ENCODE measurements around the gene VN1R5.
A peak's percentile ranks its signal among the peaks of the same experiment; 100 is the strongest.
"Not testable (repeated sequence)": the region's sequence is repeated elsewhere in the genome, so short reads cannot be mapped to it uniquely, and the experiment has no call there.

Gene VN1R5

DNA sequence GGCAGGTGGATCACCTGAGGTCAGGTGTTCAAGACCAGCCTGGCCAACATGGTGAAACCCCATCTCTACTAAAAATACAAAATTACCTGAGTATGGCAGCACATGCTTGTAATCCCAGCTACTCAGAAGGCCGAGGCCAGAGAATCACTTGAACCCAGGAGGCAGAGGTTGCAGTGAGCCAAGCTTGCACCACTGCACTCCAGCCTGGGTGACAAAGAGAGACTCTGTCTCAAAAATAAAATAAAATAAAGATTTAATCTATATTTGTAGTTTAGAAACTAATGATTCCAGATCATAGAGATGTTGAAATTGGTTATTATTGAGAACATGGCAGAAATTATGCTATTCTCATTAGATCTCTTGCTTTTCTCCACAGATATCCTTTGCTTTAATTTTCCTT lies at the start of gene VN1R5:
Gene VN1R5 (plus strand): TSS at position 301 of the 400 bp plus-strand sequence.
- DNase-seq (ENCODE audit: low read depth), result not testable (repeated sequence)

DNA sequence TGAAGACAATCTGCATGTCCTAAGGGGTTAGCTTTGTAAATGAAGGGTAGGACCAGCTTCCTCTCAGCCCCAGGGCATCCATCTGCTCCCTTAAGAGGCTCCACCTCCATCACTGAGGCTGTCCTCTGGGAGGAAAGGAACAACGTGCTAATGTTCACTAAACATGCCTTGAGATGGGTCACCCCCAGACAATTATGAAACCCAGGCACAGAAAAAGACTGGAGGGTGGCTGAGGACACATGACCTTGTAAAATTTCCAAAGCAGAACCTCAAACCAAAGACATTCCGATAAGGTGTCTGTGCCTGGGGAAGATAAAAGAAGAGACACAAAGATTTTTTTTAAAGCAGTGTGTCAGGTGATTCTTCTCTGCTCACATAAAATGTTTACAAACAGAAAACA lies 46.5 kb upstream of the VN1R5 start:
- TF ChIP-seq, protein P1, sequence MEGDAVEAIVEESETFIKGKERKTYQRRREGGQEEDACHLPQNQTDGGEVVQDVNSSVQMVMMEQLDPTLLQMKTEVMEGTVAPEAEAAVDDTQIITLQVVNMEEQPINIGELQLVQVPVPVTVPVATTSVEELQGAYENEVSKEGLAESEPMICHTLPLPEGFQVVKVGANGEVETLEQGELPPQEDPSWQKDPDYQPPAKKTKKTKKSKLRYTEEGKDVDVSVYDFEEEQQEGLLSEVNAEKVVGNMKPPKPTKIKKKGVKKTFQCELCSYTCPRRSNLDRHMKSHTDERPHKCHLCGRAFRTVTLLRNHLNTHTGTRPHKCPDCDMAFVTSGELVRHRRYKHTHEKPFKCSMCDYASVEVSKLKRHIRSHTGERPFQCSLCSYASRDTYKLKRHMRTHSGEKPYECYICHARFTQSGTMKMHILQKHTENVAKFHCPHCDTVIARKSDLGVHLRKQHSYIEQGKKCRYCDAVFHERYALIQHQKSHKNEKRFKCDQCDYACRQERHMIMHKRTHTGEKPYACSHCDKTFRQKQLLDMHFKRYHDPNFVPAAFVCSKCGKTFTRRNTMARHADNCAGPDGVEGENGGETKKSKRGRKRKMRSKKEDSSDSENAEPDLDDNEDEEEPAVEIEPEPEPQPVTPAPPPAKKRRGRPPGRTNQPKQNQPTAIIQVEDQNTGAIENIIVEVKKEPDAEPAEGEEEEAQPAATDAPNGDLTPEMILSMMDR (conservative IDR thresholded peaks at IDR 0.05; ENCODE audit: low read depth, low read length), result no peak
- H3K4me3 ChIP-seq (ENCODE audit: low read depth, low read length), result peak overlapping the region; percentile 91
- DNase-seq (ENCODE audit: low read depth), result peak; percentile 14

More for the DNA sequence above, at the start of gene VN1R5:
- H3K4me3 ChIP-seq (ENCODE audit: low read depth, low read length), result not testable (repeated sequence)

DNA sequence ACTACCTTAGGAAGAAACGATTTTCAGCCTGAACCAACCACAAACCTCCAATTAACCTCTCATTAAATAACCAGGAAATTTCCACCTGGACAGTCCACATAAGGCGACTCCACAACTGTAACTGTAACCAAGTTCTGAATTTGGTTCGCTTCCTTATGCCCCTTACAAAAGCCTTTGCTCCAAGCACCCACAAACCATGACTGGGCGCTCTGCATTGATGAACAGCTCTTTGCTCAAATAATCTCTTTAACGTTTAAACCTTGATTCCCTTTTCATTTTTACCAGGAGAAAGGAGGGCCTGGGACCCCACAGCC lies 45.9 kb upstream of the VN1R5 start:
- peak; percentile 22 for DNase-seq (ENCODE audit: low read depth)
- H3K4me3 ChIP-seq (ENCODE audit: low read depth, low read length), result peak overlapping the region; percentile 91
- TF ChIP-seq, protein P1 (conservative IDR thresholded peaks at IDR 0.05; ENCODE audit: low read depth, low read length), result no peak

DNA sequence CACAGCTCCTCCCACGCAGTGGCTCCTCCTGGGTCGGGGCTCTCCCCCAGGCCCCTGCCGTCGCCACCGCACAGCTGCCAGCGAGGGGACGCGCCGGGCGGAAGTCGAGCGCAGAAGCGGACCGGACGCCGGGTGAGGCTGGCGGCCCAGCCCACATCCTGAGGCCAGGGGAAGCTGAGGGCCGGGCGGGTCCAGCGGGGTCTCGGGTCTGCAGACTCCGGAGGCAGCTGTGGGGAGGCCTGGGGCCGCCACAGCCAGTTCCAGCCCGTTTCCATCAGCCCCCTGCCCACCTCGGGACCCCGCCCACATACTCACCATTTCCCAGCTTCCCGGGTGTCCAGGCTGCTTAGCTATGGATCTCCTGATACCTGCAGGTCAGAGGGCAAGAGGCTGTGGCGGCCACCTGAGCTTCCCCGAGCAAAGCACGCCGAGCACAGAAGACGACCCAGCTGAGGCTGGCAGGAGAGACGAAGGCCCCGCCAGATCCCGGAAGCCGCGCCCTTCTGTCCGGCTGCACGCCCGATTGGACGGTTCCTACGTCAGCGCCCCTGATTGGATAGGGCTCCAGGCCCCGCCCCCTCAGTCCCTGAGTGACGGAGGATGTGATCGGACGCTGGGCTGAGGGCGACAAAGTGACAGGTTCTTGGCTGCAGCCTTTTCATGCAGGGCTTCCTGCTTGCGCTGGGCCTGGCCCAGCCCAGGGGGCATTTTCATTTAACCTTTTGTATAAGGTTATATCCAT lies 45.3 kb upstream of the VN1R5 start:
- TF ChIP-seq, protein P1 (conservative IDR thresholded peaks at IDR 0.05; ENCODE audit: low read depth, low read length), result no peak
- peak overlapping the region; percentile 91 for H3K4me3 ChIP-seq (ENCODE audit: low read depth, low read length)
- DNase-seq (ENCODE audit: low read depth), result peak; percentile 89

DNA sequence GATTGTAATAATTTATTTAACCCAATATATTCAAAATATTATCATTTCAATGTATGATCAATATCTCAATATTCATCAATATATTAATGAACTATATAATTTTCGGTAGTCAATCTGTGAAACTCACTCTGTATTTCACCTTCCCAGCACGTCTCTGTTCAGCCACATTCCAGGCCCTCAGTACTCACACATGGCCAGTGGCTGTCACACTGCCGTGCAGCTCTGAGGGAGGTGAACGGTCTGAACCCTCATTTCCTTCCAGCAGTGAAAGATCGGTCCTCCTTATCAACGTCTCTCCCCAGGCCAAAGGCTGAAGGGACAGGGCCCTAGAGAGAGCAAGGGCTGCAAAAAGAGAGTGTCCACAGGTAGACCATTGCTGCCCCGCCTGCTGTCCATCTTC lies 44.5 kb upstream of the VN1R5 start:
- TF ChIP-seq, protein P1 (conservative IDR thresholded peaks at IDR 0.05; ENCODE audit: low read depth, low read length), result no peak
- no peak for DNase-seq (ENCODE audit: low read depth)
- no peak overlapping the region for H3K4me3 ChIP-seq (ENCODE audit: low read depth, low read length)

DNA sequence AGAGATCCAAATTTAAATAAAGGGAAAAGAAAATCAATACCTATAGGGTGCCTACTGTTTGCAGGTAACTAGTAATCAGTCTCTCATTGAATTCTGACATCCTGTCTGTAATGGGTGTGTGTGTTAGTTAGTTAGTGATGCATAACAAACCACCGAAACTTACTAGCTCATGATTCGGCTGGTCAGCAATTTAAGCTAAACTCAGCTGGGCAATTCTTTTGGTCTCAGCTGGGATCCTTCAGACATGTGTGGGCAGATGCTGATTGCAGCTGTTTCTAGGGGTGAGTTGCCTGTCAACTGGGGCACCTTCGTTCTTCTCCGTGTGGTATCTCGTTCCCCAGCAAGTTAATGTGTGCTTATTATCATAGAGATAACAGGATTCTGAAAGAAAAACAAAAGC lies 43.9 kb upstream of the VN1R5 start:
- no peak overlapping the region for H3K4me3 ChIP-seq (ENCODE audit: low read depth, low read length)
- DNase-seq (ENCODE audit: low read depth), result peak; percentile 2
- TF ChIP-seq, protein P1 (conservative IDR thresholded peaks at IDR 0.05; ENCODE audit: low read depth, low read length), result no peak

DNA sequence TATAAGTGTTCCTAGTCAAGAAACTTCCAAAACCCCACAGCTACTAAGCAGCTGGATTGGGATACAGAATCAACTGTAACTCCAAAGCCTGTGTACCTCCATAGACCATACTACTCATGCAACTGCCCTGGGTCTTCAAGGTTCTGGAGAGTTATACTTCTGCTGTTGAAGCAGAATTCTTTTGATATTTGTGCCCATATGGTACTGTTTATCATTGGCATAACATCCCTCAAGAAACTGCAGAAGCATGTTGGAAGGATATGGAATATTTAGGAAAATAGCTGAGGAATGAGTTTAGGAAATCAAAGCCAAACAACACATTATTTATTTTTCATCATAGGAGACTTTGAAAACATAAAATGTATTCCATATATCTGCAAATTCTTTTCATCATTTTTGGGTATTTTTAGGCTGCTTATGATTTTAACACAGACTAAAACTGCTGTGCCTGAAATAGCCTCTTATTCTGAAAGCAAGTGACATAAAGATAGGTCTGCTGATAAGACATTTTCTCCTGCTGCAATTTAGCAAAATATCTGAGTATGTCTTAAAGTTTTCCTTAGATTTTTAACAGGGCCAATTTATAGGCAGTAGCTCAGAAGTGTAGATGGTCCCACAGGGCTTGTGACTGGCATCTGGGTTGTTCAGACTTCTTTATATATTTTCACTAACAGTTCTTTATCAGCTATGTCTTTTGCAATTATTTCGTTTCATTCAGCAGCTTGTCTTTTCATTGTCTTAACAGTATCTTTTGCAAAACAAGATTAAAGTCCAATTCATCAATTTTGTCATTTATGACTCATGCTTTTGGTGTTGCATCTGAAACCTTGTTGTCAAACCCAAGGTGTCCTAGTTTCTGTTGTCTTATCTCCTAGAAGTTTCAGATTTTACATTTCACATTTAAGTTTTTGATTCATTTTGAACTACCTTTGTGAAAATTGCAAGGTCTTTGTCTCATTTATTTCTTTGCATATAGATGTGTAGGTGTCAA lies 43.0 kb upstream of the VN1R5 start:
- no peak overlapping the region for H3K4me3 ChIP-seq (ENCODE audit: low read depth, low read length)
- TF ChIP-seq, protein P1 (conservative IDR thresholded peaks at IDR 0.05; ENCODE audit: low read depth, low read length), result no peak
- no peak for DNase-seq (ENCODE audit: low read depth)

Measured in choroid plexus epithelial cell (primary cell).